Measurements from ENCODE around the gene GCN1. TPM values are rescaled to one million over a fixed set of nuclear protein-coding genes. Genes with fewer than 3 reads are reported as not detected.

GCN1 gene
- total RNA-seq, 1 donor from 2014 or later, result 36.0 TPM

GRCh38 chr12:120095331-120095730 is 99.2 kb downstream of the GCN1 start:
- intact Hi-C loops (cut with micrococcal nuclease), result no loop called here
- Histone ChIP-seq H3K27me3 (ENCODE audit: low read depth) (no peaks in the 10 kb centered on the region), H3K9me3 (replicated peaks) (no peaks in the 10 kb centered on the region), H3K4me3 (no peak overlapping the region), H3K4me1 (peaks cover 38% of the 10 kb centered on the region), H3K36me3 (peaks cover 55% of the 10 kb centered on the region), H3K27ac (replicated peaks) (no peak overlapping the region)
- no peak for DNase-seq
- TF ChIP-seq CTCF (IDR thresholded peaks at IDR 0.05; ENCODE audit: borderline replicate concordance), result no peak

- TF ChIP-seq CTCF (IDR thresholded peaks at IDR 0.05; ENCODE audit: borderline replicate concordance), result no peak
- no peak for DNase-seq
- H3K27ac ChIP-seq (replicated peaks), result no peak overlapping the region
Observed at GRCh38 chr12:120094485-120094884, 100.0 kb downstream of the GCN1 start.

GRCh38 chr12:120093592-120094355 is 100.7 kb downstream of the GCN1 start:
- TF ChIP-seq CTCF (IDR thresholded peaks at IDR 0.05; ENCODE audit: borderline replicate concordance), result no peak
- DNase-seq, result no peak
- Histone ChIP-seq H3K36me3 (peaks cover 44% of the 10 kb centered on the region), H3K27ac (replicated peaks) (no peak overlapping the region), H3K9me3 (replicated peaks) (no peaks in the 10 kb centered on the region), H3K27me3 (ENCODE audit: low read depth) (no peaks in the 10 kb centered on the region), H3K4me1 (peaks cover 27% of the 10 kb centered on the region), H3K4me3 (no peak overlapping the region)
- intact Hi-C loops (cut with micrococcal nuclease), result no loop called here

More at GRCh38 chr12:120094485-120094884, 100.0 kb downstream of the GCN1 start:
- Histone ChIP-seq H3K27me3 (ENCODE audit: low read depth) (no peaks in the 10 kb centered on the region), H3K4me1 (peaks cover 30% of the 10 kb centered on the region), H3K9me3 (replicated peaks) (no peaks in the 10 kb centered on the region), H3K4me3 (no peak overlapping the region), H3K36me3 (peaks cover 51% of the 10 kb centered on the region)
- intact Hi-C loops (cut with micrococcal nuclease), result no loop called here

- Histone ChIP-seq H3K4me3 (no peak overlapping the region), H3K36me3 (peaks cover 39% of the 10 kb centered on the region), H3K27ac (replicated peaks) (no peak overlapping the region), H3K4me1 (peaks cover 27% of the 10 kb centered on the region), H3K9me3 (replicated peaks) (no peaks in the 10 kb centered on the region), H3K27me3 (ENCODE audit: low read depth) (no peaks in the 10 kb centered on the region)
- DNase-seq, result no peak
- no peak for TF ChIP-seq CTCF (IDR thresholded peaks at IDR 0.05; ENCODE audit: borderline replicate concordance)
- intact Hi-C loops (cut with micrococcal nuclease), result no loop called here
Observed at GRCh38 chr12:120093336-120093591, 101.3 kb downstream of the GCN1 start.

GRCh38 chr12:120092551-120093335 is 101.8 kb downstream of the GCN1 start:
- Histone ChIP-seq H3K4me1 (peaks cover 28% of the 10 kb centered on the region), H3K9me3 (replicated peaks) (no peaks in the 10 kb centered on the region), H3K27ac (replicated peaks) (no peak overlapping the region), H3K36me3 (peaks cover 35% of the 10 kb centered on the region), H3K4me3 (no peak overlapping the region), H3K27me3 (ENCODE audit: low read depth) (no peaks in the 10 kb centered on the region)
- no peak for DNase-seq
- no peak for TF ChIP-seq CTCF (IDR thresholded peaks at IDR 0.05; ENCODE audit: borderline replicate concordance)
- intact Hi-C loops (cut with micrococcal nuclease), result no loop called here
